ENCODE results near the gene SMCP. TPM values are rescaled to one million over a fixed set of nuclear protein-coding genes. Genes with fewer than 3 reads are reported as not detected.

Gene SMCP
- polyA plus RNA-seq, 1 donor from 2014 or later: not detected

DNA sequence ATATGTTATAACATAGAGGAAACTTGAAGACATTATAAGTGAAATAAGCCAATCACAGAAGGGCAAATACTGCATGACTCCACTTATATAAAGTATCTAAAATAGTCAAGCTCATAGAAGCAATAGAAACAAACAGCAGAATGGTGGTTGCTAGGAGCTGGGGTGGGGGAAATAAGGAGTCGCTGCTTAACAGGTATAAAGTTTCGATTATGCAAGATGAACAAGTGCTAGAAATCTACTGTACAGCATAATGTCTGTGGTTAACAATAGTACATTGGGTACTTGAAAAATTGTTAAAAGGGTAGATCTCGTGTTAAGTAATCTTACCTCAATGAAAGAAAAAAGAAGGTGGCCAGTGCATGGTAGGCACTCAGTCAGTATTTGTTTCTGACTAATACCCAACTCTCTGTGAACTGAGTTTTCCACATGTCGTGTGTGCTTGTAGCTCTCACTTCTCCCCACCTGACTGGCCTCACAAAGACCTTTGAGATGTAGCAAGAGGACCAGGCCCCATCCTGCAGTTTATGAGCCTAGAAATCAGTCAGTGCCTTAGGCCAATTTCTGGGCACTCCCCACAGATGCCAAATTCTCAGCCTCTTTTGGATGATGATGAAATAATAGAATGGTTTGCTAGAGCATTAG lies 54.2 kb downstream of the SMCP start:
- no peak overlapping the region for H3K4me2 ChIP-seq (ENCODE audit: low read length)
- H3K9ac ChIP-seq (ENCODE audit: low read length): no peak overlapping the region
- H3K4me3 ChIP-seq (ENCODE audit: low read length): no peak overlapping the region
- no peaks in the 10 kb centered on the region for H3K36me3 ChIP-seq (ENCODE audit: insufficient read depth, low read length)
- H3K27ac ChIP-seq (ENCODE audit: low read length): no peak overlapping the region
- no peaks in the 10 kb centered on the region for H3F3A ChIP-seq (ENCODE audit: insufficient read depth, low read length, poor library complexity, severe bottlenecking)
- no peaks in the 10 kb centered on the region for H3K9me2 ChIP-seq (ENCODE audit: insufficient read depth, low read length)
- H2AFZ ChIP-seq (ENCODE audit: low read depth, low read length): no peak overlapping the region
- TF ChIP-seq, protein P1, sequence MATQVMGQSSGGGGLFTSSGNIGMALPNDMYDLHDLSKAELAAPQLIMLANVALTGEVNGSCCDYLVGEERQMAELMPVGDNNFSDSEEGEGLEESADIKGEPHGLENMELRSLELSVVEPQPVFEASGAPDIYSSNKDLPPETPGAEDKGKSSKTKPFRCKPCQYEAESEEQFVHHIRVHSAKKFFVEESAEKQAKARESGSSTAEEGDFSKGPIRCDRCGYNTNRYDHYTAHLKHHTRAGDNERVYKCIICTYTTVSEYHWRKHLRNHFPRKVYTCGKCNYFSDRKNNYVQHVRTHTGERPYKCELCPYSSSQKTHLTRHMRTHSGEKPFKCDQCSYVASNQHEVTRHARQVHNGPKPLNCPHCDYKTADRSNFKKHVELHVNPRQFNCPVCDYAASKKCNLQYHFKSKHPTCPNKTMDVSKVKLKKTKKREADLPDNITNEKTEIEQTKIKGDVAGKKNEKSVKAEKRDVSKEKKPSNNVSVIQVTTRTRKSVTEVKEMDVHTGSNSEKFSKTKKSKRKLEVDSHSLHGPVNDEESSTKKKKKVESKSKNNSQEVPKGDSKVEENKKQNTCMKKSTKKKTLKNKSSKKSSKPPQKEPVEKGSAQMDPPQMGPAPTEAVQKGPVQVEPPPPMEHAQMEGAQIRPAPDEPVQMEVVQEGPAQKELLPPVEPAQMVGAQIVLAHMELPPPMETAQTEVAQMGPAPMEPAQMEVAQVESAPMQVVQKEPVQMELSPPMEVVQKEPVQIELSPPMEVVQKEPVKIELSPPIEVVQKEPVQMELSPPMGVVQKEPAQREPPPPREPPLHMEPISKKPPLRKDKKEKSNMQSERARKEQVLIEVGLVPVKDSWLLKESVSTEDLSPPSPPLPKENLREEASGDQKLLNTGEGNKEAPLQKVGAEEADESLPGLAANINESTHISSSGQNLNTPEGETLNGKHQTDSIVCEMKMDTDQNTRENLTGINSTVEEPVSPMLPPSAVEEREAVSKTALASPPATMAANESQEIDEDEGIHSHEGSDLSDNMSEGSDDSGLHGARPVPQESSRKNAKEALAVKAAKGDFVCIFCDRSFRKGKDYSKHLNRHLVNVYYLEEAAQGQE (IDR thresholded peaks at IDR 0.05; ENCODE audit: borderline replicate concordance): no peak
- H3K79me2 ChIP-seq (replicated peaks; ENCODE audit: insufficient read depth, low read length): no peaks in the 10 kb centered on the region
- H3K9me3 ChIP-seq (ENCODE audit: low read length): no peaks in the 10 kb centered on the region
- H4K20me1 ChIP-seq (ENCODE audit: insufficient read depth): no peaks in the 10 kb centered on the region
- no peaks in the 10 kb centered on the region for H3K27me3 ChIP-seq (ENCODE audit: insufficient read depth, low read depth, low read length)

DNA sequence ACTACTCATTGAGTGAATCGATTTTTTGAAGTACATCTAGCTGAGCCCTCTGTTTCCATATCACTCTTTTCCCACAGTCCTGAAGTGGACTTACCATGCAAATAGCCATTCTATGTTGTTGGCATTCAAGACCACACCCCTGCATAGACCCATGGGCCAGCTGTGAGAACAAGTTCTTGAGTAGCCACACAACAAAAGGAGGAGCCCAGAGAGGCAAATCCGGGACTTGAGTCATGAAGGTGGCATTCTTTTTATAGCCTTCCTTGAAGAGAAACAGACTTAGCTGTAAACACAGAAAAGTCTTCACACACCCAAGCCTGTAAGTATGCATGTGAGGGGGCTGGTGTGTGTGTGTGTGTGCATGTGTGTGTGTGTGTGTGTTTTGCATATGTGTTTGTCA lies 55.1 kb downstream of the SMCP start:
- Histone ChIP-seq H3K9me3 (ENCODE audit: low read length) (no peaks in the 10 kb centered on the region), H3K79me2 (replicated peaks; ENCODE audit: insufficient read depth, low read length) (no peaks in the 10 kb centered on the region), H3K9me2 (ENCODE audit: insufficient read depth, low read length) (no peaks in the 10 kb centered on the region), H2AFZ (ENCODE audit: low read depth, low read length) (no peak overlapping the region), H3K36me3 (ENCODE audit: insufficient read depth, low read length) (no peaks in the 10 kb centered on the region), H3K9ac (ENCODE audit: low read length) (no peak overlapping the region), H3K4me2 (ENCODE audit: low read length) (no peak overlapping the region), H3F3A (ENCODE audit: insufficient read depth, low read length, poor library complexity, severe bottlenecking) (no peaks in the 10 kb centered on the region), H3K4me3 (ENCODE audit: low read length) (no peak overlapping the region), H3K27ac (ENCODE audit: low read length) (no peak overlapping the region), H3K27me3 (ENCODE audit: insufficient read depth, low read depth, low read length) (no peaks in the 10 kb centered on the region), H4K20me1 (ENCODE audit: insufficient read depth) (no peaks in the 10 kb centered on the region)
- TF ChIP-seq, protein P1 (IDR thresholded peaks at IDR 0.05; ENCODE audit: borderline replicate concordance): no peak
- TF ChIP-seq MXI1 (conservative IDR thresholded peaks at IDR 0.05; ENCODE audit: poor library complexity, severe bottlenecking) (no peak), EP300 (conservative IDR thresholded peaks at IDR 0.05; ENCODE audit: poor library complexity, severe bottlenecking) (no peak), POLR2AphosphoS5 (IDR thresholded peaks at IDR 0.05) (no peak), TAF1 (IDR thresholded peaks at IDR 0.05; ENCODE audit: low read depth) (no peak), SMC3 (conservative IDR thresholded peaks at IDR 0.05; ENCODE audit: poor library complexity) (no peak), EZH2 (IDR thresholded peaks at IDR 0.05; ENCODE audit: borderline replicate concordance, insufficient read depth, low read length, poor library complexity, severe bottlenecking) (no peak), RAD21 (conservative IDR thresholded peaks at IDR 0.05) (no peak)
- TF ChIP-seq, protein P2, sequence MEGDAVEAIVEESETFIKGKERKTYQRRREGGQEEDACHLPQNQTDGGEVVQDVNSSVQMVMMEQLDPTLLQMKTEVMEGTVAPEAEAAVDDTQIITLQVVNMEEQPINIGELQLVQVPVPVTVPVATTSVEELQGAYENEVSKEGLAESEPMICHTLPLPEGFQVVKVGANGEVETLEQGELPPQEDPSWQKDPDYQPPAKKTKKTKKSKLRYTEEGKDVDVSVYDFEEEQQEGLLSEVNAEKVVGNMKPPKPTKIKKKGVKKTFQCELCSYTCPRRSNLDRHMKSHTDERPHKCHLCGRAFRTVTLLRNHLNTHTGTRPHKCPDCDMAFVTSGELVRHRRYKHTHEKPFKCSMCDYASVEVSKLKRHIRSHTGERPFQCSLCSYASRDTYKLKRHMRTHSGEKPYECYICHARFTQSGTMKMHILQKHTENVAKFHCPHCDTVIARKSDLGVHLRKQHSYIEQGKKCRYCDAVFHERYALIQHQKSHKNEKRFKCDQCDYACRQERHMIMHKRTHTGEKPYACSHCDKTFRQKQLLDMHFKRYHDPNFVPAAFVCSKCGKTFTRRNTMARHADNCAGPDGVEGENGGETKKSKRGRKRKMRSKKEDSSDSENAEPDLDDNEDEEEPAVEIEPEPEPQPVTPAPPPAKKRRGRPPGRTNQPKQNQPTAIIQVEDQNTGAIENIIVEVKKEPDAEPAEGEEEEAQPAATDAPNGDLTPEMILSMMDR (IDR thresholded peaks at IDR 0.05; ENCODE audit: poor library complexity, severe bottlenecking): no peak

Other genes with a start within 250 kb of the SMCP start
- gene LCE2D, start 214.9 kb upstream of the SMCP start, polyA plus RNA-seq: not detected in 2 replicates
- gene LCE2C, start 203.0 kb upstream of the SMCP start, polyA plus RNA-seq: not detected in 2 replicates
- gene LCE2B, start 192.2 kb upstream of the SMCP start, polyA plus RNA-seq: not detected in 2 replicates
- not detected in 2 replicates for gene LCE2A, start 180.0 kb upstream of the SMCP start, polyA plus RNA-seq
- not detected in 2 replicates for gene LCE4A, start 170.2 kb upstream of the SMCP start, polyA plus RNA-seq
- not detected in 2 replicates for gene KPRP, start 120.3 kb upstream of the SMCP start, polyA plus RNA-seq
- not detected in 2 replicates for gene LCE1F, start 103.2 kb upstream of the SMCP start, polyA plus RNA-seq
- not detected in 2 replicates for gene LCE1E, start 92.1 kb upstream of the SMCP start, polyA plus RNA-seq
- not detected in 2 replicates for gene LCE1D, start 81.6 kb upstream of the SMCP start, polyA plus RNA-seq
- gene LCE1C, start 71.7 kb upstream of the SMCP start, polyA plus RNA-seq: not detected in 2 replicates
- not detected in 2 replicates for gene LCE1B, start 66.4 kb upstream of the SMCP start, polyA plus RNA-seq
- gene LCE1A, start 50.8 kb upstream of the SMCP start, polyA plus RNA-seq: not detected in 2 replicates
- gene LCE6A, start 35.5 kb upstream of the SMCP start, polyA plus RNA-seq: not detected in 2 replicates
- gene LCE7A, start 18.3 kb upstream of the SMCP start, polyA plus RNA-seq: not detected in 2 replicates
- gene IVL, start 30.2 kb downstream of the SMCP start, polyA plus RNA-seq: not detected in 2 replicates
- not detected in 2 replicates for gene SPRR5, start 68.9 kb downstream of the SMCP start, polyA plus RNA-seq
- gene SPRR4, start 92.3 kb downstream of the SMCP start, polyA plus RNA-seq: not detected in 2 replicates
- not detected in 2 replicates for gene SPRR1A, start 105.8 kb downstream of the SMCP start, polyA plus RNA-seq
- not detected in 2 replicates for gene SPRR3, start 123.4 kb downstream of the SMCP start, polyA plus RNA-seq
- not detected in 2 replicates for gene SPRR1B, start 152.9 kb downstream of the SMCP start, polyA plus RNA-seq
- gene SPRR2D, start 162.8 kb downstream of the SMCP start, polyA plus RNA-seq: not detected in 2 replicates
- not detected in 2 replicates for gene SPRR2A, start 179.2 kb downstream of the SMCP start, polyA plus RNA-seq
- not detected in 2 replicates for gene SPRR2B, start 193.3 kb downstream of the SMCP start, polyA plus RNA-seq
- not detected in 2 replicates for gene SPRR2E, start 216.2 kb downstream of the SMCP start, polyA plus RNA-seq
- gene SPRR2F, start 235.2 kb downstream of the SMCP start, polyA plus RNA-seq: not detected in 2 replicates